ENCODE results near the gene CPXM1.

The CPXM1 gene

DNA sequence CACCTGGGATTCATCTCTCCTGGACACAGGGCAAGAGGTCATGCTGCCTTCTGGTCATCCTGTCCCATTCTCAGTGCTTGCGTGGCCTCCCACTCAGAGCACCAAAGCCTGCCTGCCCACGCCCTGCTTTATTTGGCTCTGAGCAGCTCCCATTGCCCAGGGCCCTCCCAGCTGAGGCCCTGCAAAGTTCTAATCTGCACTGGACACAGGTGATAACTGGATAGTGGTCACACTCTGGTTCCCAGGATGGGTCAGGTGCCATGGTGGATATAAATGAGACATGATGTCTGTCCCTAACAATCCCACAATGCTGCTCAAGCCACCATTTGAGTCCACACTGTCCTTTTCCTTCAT is 39.5 kb downstream of the CPXM1 start:
- H3K4me3 ChIP-seq (ENCODE audit: low read depth, low read length) = no peak overlapping the region
- no peak for TF ChIP-seq CTCF (IDR thresholded peaks at IDR 0.05; ENCODE audit: low read depth, low read length)

- H3K4me3 ChIP-seq (ENCODE audit: low read depth, low read length) = no peak overlapping the region
- TF ChIP-seq CTCF (IDR thresholded peaks at IDR 0.05; ENCODE audit: low read depth, low read length) = no peak
Measured at GRCh38 chr20:2760297-2760951, 40.0 kb downstream of the CPXM1 start.

- no peak for TF ChIP-seq CTCF (IDR thresholded peaks at IDR 0.05; ENCODE audit: low read depth, low read length)
- no peak overlapping the region for H3K4me3 ChIP-seq (ENCODE audit: low read depth, low read length)
Measured at GRCh38 chr20:2759603-2760296, 40.7 kb downstream of the CPXM1 start.

GRCh38 chr20:2759143-2759542 is 41.3 kb downstream of the CPXM1 start:
- no peak overlapping the region for H3K4me3 ChIP-seq (ENCODE audit: low read depth, low read length)
- TF ChIP-seq CTCF (IDR thresholded peaks at IDR 0.05; ENCODE audit: low read depth, low read length) = no peak

DNA sequence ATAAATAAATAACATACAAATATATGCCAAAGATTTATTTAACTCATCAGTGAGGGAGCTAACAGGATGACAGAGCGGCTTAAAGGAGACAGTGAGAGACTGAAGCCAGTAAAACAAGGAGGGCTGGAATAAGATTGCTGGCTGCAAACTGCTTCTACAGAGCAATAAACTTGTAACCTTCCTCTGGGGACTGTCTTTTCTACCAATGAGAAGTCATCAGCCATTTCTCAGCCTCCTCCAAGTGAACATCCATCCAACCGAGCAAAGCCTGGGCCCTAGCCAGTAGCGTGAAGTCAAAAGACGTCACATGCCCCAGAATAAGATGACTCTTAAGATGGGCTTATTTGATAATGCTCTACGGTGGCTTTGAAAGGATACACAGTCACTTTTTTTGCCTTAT is 42.5 kb downstream of the CPXM1 start:
- no peak overlapping the region for H3K4me3 ChIP-seq (ENCODE audit: low read depth, low read length)
- no peak for TF ChIP-seq CTCF (IDR thresholded peaks at IDR 0.05; ENCODE audit: low read depth, low read length)

DNA sequence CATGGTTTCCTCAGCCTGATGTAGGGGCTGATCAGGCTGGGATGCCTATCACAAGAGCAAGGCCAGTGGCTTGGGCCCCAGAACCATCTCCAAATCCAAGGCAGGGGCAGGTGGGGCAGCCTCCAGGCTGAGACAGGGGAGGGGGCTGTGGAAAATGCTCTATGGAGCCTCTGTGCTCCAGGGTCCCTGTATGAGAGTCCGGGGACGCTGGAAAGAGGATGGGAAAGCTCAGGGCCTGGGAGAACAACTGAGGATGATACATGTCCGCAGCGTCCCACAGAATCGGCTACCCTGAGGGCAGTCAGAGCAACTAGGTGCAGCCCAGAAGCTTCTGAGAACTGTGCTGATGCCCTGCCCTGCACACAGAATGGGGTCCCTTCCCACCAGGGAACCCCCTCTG is 43.4 kb downstream of the CPXM1 start:
- no peak for TF ChIP-seq CTCF (IDR thresholded peaks at IDR 0.05; ENCODE audit: low read depth, low read length)

DNA sequence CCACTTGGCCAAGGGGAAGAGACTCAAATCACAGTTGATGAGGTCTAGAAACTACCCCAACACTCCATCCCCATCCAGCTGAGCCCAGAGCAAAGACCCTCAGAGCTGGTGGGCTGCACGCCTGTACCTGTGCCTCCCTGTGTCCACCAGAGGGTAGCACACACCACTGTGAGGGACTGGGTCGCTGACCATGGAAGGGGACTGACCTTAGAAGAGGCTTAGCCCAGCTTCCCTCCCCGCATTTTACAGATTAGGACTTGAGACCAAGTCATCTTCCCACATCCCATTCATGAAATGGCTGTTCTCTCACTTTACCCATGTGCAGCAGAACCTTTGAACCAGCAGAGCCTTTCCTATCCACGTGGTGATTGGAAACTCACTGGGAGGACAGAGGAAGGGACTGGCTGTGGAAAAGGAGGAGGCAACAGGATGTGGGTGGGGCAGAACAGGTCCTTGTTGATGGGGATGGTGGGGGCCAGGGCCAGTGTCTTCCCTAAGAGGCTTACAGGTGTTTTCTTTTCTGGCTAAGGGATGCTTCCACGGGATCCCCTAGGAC is 44.3 kb downstream of the CPXM1 start:
- TF ChIP-seq CTCF (IDR thresholded peaks at IDR 0.05; ENCODE audit: low read depth, low read length) = peak; percentile 78

More for the DNA sequence above, 43.4 kb downstream of the CPXM1 start:
- no peak overlapping the region for H3K4me3 ChIP-seq (ENCODE audit: low read depth, low read length)

More for the DNA sequence above, 44.3 kb downstream of the CPXM1 start:
- H3K4me3 ChIP-seq (ENCODE audit: low read depth, low read length) = no peak overlapping the region
